HG02798 (cell line): ENCODE measurements around the gene ADIPOR2.

Source experiments
- ATAC-seq: cut with Tn5 transposase; IDR thresholded peaks from one replicate; pipeline ENCODE4 v1.9.1; 2021; ENCODE audit warnings: mild to moderate bottlenecking; ENCODE audit not compliant: unreplicated experiment, poor library complexity

ADIPOR2 gene, protein sequence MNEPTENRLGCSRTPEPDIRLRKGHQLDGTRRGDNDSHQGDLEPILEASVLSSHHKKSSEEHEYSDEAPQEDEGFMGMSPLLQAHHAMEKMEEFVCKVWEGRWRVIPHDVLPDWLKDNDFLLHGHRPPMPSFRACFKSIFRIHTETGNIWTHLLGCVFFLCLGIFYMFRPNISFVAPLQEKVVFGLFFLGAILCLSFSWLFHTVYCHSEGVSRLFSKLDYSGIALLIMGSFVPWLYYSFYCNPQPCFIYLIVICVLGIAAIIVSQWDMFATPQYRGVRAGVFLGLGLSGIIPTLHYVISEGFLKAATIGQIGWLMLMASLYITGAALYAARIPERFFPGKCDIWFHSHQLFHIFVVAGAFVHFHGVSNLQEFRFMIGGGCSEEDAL

DNA sequence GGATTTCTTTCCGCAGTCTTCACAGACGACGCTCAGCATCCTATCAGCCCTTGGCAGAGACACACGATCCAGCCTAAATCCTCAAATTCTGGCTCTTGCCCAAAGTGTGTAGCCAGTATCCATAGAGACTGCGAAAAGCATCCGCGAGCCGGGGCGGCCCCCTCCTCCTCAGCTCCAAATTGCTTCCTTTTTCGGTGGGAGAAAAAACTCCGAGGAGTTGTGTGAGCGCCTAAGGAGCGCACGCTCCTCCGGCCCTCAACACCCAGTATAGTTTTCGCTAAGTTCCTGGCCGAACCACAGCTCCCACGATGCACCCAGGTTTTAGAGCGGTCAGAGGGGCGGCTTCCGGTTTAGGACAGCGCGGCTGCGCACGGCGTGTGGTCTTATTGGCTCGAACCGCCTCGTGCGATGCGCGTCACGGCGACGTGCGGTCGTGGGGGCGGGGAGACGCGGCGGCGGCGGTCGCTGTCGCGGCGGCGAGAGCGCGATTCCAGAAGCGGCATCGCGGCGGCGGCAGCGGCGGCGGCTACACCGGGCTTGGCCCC is at the start of gene ADIPOR2:
Gene ADIPOR2 (plus strand): TSS at position 493 of the 545 bp plus-strand sequence. CDS start 63,274 bp downstream, outside the sequence.
- peak; percentile 98 for ATAC-seq

DNA sequence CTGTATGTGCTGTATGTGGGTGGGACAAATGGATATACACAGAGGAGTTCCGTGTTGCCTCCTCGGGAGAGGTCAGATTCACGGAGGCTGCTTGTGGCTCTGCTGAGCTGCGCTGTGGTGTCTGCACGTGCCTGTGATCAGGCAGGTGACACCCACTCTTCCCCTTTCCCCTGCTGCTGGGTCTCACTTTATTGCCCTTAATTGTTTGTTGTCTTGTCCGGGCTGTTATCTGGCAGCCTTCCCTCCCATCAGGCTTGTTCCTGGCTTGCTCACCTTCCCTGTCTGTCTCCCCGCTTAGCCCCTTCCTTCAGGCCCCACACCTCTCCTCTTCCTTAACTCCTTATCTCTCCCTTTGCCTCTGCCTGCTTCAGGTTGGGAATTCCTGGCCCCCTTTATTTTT is 48.4 kb upstream of the ADIPOR2 start:
- no peak for ATAC-seq

DNA sequence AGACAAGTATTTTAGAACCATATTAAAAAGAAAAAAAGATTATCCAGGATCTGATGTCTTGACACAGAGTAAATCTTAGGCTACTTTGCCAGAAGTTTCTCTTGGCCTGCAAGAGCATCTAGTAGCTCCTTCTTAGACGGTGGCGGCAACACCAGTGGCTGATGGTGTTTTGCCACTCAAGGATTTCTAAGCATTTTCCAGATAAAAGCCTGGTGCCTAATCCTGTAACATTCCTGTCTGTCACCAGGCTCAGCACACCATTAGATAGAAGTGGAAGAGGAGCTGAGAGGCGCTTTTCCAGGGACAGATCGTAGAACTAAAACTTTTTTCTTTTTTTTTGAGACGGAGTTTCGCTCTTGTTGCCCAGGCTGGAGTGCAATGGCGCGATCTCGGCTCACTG is 47.8 kb upstream of the ADIPOR2 start:
- no peak for ATAC-seq

DNA sequence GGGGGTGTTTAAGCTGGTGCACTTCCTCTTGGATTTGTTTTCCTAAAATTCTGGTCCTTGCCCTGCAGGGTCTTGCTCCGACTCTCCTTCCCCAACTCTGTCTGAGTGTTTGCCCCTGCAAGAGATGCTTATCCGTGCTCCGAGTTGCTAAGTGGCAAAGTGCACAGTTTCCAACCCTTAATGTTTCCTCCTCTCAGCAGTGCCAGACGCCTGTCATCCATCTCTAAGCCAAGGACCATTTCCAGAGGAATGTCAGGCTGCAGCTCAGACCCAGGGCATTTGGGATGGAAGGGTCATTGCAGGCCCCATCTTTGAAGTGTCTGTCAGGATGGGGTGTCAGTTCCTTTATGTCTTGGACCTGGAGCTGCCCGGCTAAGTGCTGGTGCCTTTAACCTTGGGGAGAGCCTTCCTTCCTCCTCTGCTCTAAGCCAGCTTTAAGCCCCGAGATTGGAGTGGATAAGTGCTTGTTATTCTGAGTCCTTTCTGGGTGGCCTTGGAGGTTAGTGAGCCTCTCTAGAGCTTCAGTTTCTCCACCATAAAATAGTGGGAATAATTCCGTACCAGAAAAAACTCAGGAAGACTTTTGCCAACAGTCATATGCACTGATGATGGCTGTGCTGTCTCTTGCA is 46.9 kb upstream of the ADIPOR2 start:
- no peak for ATAC-seq

DNA sequence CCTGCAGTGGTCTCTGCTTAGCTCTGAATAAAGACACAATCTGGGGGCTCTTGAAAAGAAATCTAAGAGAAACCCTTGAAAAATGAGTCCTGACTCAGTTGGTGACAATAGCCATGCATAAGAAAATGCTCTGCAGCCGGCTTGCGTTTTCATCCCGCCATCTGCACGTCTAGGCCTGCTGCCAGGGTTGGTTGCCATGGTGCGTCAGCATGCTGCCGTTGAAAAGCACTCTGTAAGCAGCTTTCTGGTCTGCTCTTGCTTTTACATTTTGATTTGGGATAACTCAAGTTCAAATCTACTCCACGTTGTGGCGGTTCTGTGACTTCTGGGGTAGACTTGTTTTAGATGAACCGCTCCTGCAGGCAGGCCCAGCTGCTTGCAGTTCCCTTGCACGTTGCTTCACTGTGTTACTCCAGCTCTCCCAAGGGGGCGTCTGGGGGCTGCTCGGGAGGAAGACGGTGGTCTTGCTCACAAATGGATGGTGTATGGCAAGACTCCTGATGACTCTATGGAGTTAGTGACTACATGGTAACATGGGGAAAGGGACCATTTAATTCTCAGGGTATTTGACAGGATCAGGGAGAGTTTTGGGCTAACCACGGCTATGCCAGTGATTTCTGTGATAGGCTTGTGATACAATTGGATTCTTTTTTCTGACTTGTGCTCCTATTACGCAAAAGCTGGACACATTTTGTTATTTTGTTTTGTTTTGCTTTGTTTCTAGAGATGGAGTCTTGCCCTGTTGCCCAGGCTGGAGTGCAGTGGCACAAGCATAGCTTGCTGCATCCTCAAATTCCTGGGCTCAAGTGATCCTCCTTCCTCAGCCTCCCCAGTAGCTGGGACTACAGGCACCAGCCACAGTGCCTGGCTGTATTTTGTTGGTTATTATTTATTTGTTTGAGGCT is 46.1 kb upstream of the ADIPOR2 start:
- ATAC-seq: no peak

DNA sequence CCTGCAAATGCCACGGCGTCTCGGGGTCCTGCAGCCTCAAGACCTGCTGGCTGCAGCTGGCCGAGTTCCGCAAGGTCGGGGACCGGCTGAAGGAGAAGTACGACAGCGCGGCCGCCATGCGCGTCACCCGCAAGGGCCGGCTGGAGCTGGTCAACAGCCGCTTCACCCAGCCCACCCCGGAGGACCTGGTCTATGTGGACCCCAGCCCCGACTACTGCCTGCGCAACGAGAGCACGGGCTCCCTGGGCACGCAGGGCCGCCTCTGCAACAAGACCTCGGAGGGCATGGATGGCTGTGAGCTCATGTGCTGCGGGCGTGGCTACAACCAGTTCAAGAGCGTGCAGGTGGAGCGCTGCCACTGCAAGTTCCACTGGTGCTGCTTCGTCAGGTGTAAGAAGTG is 45.1 kb upstream of the ADIPOR2 start:
- no peak for ATAC-seq

DNA sequence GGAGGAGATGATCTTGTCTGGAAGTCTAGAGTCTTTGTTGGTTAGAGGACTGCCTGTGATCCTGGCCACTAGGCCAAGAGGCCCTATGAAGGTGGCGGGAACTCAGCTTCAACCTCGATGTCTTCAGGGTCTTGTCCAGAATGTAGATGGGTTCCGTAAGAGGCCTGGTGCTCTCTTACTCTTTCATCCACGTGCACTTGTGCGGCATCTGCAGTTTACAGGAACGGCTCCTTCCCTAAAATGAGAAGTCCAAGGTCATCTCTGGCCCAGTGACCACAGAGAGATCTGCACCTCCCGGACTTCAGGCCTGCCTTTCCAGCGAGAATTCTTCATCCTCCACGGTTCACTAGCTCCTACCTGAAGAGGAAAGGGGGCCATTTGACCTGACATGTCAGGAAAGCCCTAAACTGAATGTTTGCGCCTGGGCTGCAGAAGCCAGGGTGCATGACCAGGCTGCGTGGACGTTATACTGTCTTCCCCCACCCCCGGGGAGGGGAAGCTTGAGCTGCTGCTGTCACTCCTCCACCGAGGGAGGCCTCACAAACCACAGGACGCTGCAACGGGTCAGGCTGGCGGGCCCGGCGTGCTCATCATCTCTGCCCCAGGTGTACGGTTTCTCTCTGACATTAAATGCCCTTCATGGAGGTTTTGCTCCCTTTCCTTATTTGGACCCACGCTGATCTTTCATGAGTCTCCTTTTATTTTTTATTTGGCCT is 44.1 kb upstream of the ADIPOR2 start:
- no peak for ATAC-seq

DNA sequence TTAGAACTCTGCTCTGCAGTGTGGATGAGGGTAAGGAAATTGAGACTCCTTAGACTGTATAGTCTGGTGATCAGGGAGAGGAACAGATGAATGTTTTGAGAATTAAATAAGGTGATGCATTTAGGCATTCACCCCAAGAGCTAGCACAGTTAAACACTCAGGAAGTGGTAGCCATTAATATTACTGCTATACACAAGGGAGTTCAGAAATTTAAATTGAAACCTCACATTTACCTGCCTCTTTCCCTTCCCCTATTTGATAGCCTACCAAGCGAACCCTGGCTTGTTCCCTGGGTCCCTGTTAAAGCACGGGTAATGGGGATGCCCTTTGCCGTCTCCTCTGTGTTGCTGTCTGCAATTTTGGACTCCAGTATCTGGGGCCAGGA is 43.6 kb upstream of the ADIPOR2 start:
- no peak for ATAC-seq

DNA sequence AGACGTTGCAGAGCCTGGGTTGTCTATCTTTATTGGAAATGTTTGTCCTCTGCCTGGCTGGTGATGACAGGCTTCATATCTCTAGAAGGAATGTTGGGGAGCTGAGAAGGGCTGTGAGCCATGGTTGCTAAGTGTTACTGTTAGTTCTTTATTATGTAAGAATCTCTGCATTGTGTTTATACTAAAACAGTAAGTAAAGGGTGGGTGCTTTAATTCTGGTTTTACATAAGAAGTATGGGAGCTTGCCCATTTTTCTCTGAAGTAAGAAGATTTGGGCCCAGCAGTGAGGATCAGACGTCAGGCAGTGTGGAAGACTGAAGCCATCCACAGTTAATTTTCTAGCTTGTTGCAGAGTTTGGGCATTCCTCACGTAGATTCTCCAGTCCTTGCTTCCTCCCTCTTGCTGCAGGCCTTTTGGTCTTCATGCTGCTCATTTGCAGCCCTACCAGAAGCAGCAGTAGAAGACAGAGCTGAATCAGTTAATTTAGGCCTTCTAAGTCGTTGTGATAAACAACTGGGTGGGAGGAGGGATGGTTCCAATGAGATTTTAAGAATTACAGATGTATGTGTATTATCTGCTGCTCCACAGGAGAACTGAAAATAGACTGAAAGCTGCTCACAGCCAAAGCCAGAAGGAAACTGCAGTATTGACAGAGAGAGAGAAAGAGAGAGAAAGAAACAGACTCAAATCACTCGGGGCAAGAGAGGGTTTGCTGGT is 40.5 kb upstream of the ADIPOR2 start:
- no peak for ATAC-seq

DNA sequence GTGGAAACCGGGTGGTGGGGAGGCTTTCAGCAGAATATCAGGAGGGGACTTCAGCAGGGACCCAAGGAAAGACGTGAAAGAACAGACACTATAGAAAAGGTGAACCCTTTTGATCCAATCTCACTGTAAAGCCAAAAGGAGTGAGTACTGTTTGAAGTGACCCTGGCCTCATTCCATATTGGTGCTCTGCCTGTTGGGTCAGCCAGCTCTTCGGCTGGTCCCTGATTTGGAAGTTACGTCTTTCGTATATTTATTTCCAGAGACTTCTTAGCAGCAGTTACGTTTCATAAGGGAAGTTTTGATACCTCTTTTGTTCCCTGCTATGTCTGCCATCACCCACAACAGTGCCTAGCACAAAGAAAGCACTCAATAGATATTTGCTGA is 39.9 kb upstream of the ADIPOR2 start:
- ATAC-seq: no peak

DNA sequence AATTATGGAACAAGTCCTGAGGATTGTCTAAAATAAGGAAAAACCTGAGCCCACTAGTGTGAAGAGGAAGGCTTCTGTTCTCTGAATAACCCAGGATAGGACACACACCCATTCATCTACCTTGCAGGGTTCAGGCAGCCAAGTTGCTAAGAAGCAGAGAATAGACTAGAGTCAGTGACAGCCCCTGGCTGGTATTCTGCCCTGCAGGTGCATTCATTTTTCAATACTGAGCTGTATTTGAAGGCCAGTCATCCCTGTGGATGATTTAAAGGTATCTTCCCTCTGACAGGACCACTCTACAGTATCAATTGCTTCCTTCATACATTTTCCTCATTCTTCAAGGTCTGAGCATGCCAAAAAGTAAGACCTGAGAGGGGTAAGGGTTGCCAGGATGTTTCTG is 38.9 kb upstream of the ADIPOR2 start:
- ATAC-seq: no peak

DNA sequence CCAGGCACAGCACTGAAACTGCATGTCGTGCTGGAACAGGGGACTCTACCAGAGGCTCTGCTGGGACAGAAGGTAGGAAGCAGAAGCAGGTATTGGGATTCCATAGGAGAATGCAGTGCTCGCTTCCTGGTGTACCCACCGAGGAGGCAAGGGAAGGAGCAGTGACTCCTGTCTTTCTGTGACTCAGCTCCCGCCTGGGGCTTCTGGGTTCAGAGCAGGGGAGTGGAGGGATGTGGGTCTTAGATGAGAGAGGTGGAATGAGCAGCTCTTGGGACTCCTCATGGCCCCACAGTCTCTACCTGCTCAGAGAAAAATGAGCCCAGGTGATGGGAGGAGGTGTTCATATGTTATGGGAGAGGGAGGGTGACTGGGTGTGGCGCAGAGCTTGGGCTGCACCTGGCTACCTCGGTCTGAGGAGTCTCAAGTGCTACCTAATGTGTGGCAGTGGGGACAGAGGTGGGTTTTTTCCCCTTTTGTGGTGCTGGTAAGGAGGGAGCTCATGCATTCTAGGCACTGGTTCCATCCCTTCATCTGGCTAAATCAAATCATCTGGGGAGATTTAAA is 35.6 kb upstream of the ADIPOR2 start:
- no peak for ATAC-seq

DNA sequence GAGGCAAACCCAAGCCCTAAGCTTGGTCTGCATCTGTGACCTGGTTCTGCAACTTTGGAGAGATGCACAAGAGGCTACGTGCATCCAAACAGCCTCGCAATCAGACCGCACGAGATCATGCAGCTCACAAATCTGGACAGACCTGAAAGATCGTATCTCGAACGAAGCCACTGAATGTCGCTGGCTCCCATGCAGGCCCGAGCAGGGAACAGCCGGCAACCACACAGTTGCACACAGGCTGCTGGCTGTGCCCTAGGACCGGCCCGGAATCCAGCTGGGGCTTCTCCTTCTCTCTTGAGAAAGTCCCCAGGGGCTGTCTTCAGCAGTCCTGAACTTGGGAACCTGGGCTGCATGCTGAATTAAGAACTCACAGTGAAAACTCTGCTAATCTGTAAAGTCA is 34.0 kb upstream of the ADIPOR2 start:
- ATAC-seq: no peak

DNA sequence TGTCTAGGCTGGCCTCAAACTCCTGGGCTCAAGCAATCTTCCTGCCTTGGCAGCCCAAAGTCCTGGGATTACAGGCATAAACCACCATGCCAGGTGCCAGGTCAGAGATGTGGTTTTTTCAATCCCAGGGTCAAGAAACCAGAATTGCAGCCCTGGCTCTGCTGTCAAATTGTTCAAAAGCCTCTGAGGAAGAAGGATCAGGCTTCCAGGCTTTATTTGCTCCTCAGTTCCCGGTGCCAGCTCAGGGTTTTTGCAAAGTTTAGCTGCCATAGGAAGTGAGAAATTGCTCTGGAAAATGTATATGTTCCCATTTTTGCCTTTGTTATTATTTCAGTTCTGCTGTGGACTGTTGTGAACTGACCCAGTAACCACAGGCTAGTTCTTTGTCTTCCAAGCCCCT is 33.2 kb upstream of the ADIPOR2 start:
- ATAC-seq: no peak

DNA sequence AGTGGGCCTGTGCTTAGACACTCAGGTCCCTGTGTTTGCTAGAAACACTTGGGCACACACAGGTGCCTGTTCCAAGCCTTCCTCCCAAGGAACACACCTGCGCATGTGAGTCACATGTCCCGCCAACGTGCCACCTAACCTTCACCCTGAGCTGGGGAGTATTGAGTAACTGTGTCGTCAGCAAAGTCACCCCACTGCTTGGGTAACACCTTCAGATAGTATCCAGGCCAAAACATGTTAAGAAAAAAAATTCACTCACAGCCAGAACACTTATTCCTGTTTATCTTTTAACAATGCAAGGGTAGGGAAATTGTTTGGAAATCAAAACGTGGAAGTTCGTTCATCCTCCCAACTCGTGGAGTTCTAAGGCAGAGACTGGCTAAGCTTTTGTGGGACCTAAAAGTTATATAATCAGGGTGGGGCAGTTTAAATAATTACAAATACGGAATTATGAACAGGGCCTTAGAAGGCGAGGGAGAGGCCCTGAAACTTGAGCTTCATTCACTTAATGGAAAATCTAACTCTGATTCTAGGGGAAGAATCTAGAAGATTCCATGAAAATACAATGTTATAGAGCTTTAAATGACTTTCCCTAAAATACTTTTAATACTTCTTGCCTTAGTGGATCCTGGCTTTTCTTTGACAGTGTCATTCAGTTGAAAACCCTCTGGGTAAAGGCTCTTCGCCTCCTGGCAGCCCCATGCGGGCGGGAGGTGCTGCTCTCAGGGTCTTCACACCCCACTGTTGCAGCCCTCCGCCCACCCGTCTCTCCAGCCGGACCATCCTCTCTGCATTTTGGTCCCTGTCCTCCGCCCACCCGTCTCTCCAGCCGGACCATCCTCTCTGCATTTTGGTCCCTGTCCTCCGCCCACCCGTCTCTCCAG is 30.3 kb upstream of the ADIPOR2 start:
- ATAC-seq: no peak

DNA sequence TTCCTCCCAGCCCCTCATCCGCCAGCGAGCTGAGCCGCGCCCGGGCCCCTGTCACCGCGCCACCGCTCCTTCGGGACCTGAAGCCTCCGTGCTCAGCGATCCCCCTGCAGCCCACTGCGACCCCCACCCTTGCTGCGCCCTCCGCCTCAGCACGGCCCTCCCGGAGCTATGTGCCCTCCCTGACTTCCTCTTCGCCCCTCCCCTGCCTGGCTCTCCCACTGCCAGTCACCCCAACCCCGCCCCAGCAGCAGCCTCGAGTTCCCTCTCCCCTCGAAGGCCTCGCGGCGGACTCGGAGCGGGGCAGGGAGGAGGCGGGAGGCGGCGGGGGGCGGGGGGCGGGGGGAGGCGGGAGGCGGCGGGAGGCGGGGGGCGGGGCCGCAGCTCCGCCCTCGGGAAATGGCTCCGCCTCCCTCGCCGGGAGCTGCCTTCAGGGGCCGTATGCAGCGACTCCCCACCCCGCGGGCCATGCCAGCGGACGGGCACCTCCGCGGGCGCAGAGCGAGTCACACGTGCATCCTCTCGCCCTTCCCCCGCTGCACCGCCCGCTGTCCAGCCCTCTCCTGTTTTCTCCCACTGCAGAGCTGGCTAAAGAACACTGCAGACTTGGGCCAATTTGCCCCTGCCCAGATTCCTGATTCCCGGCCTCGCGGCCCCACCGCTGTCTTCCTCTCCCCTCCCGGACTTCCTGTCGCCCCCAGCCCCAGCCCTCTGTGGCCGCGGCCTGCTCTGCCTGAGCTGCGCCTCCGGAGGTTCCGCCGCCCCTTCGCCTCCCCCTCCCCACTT is 29.1 kb upstream of the ADIPOR2 start:
- ATAC-seq: peak; percentile 80

DNA sequence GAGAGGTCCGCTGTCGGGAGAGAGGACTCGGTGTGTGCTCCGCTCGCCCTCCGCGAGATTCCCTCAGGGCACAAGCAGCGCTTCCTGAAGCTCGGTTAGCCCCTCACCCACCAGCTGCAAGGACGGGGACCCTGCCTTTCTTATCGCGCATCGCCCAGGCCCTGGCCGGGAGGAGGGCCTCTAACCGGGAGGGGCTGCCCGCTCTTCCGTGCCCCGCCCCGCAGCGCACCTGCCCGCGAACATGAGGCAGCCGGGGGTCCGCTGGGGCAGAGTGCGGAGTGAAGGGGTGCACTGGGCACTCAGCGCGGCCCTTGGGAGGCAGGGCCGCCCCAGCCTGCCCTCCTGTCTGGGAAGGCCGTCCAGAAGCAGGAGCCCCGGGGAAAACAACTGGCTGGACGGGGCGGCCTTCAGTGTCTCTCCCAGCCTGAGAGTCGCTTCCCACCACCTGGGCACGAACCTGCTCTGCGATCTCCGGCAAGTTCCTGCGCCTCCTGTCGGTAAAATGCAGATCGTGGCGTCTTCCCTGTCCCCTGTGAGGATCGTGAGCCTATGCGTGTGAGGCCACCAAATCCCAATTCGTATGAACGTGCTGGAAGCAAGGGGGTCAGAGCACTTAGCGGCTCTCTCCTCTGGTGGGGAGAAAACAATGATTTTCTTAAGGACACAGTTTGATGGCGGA is 28.0 kb upstream of the ADIPOR2 start:
- no peak for ATAC-seq
